Measurements from ENCODE around the gene ZFP92. TPM values are rescaled to one million over a fixed set of nuclear protein-coding genes. Genes with fewer than 3 reads are reported as not detected.

Gene ZFP92
- polyA plus RNA-seq, 1 donor from 2014 or later, result not detected

GRCh38 chrX:153420851-153421599 is 9.8 kb downstream of the ZFP92 start:
- TF ChIP-seq EP300 (conservative IDR thresholded peaks at IDR 0.05; ENCODE audit: poor library complexity, severe bottlenecking) (no peak), EZH2 (IDR thresholded peaks at IDR 0.05; ENCODE audit: borderline replicate concordance, insufficient read depth, low read length, poor library complexity, severe bottlenecking) (no peak), SMC3 (conservative IDR thresholded peaks at IDR 0.05; ENCODE audit: poor library complexity) (no peak)
- no peaks in the 10 kb centered on the region for H3K27me3 ChIP-seq (ENCODE audit: insufficient read depth, low read depth, low read length)

GRCh38 chrX:153421856-153422255 is 10.6 kb downstream of the ZFP92 start:
- Histone ChIP-seq H3K27me3 (ENCODE audit: insufficient read depth, low read depth, low read length) (no peaks in the 10 kb centered on the region), H3K9ac (ENCODE audit: low read length) (no peak overlapping the region), H3K27ac (ENCODE audit: low read length) (no peak overlapping the region), H3K36me3 (ENCODE audit: insufficient read depth, low read length) (no peaks in the 10 kb centered on the region), H3K4me2 (ENCODE audit: low read length) (no peak overlapping the region), H2AFZ (ENCODE audit: low read depth, low read length) (no peak overlapping the region), H4K20me1 (ENCODE audit: insufficient read depth) (no peaks in the 10 kb centered on the region), H3K79me2 (replicated peaks; ENCODE audit: insufficient read depth, low read length) (no peaks in the 10 kb centered on the region), H3K4me3 (ENCODE audit: low read length) (no peak overlapping the region), H3K9me3 (ENCODE audit: low read length) (no peaks in the 10 kb centered on the region), H3K9me2 (ENCODE audit: insufficient read depth, low read length) (no peaks in the 10 kb centered on the region), H3F3A (ENCODE audit: insufficient read depth, low read length, poor library complexity, severe bottlenecking) (no peaks in the 10 kb centered on the region)
- TF ChIP-seq RAD21 (conservative IDR thresholded peaks at IDR 0.05) (no peak), CTCF (IDR thresholded peaks at IDR 0.05; ENCODE audit: poor library complexity, severe bottlenecking) (no peak), EP300 (conservative IDR thresholded peaks at IDR 0.05; ENCODE audit: poor library complexity, severe bottlenecking) (no peak), SMC3 (conservative IDR thresholded peaks at IDR 0.05; ENCODE audit: poor library complexity) (no peak), POLR2AphosphoS5 (IDR thresholded peaks at IDR 0.05) (no peak), TAF1 (IDR thresholded peaks at IDR 0.05; ENCODE audit: low read depth) (no peak)

More at GRCh38 chrX:153420851-153421599, 9.8 kb downstream of the ZFP92 start:
- no peak overlapping the region for H3K9ac ChIP-seq (ENCODE audit: low read length)
- no peaks in the 10 kb centered on the region for H3K79me2 ChIP-seq (replicated peaks; ENCODE audit: insufficient read depth, low read length)
- no peaks in the 10 kb centered on the region for H3K9me2 ChIP-seq (ENCODE audit: insufficient read depth, low read length)
- no peak overlapping the region for H3K4me2 ChIP-seq (ENCODE audit: low read length)
- no peak overlapping the region for H3K27ac ChIP-seq (ENCODE audit: low read length)
- H3K9me3 ChIP-seq (ENCODE audit: low read length), result no peaks in the 10 kb centered on the region
- H4K20me1 ChIP-seq (ENCODE audit: insufficient read depth), result no peaks in the 10 kb centered on the region
- H2AFZ ChIP-seq (ENCODE audit: low read depth, low read length), result no peak overlapping the region
- H3K4me3 ChIP-seq (ENCODE audit: low read length), result no peak overlapping the region
- H3K36me3 ChIP-seq (ENCODE audit: insufficient read depth, low read length), result no peaks in the 10 kb centered on the region
- no peaks in the 10 kb centered on the region for H3F3A ChIP-seq (ENCODE audit: insufficient read depth, low read length, poor library complexity, severe bottlenecking)

GRCh38 chrX:153423652-153424051 is 12.4 kb downstream of the ZFP92 start:
- Histone ChIP-seq H3K27ac (ENCODE audit: low read length) (no peak overlapping the region), H3K4me3 (ENCODE audit: low read length) (no peak overlapping the region), H3K27me3 (ENCODE audit: insufficient read depth, low read depth, low read length) (no peaks in the 10 kb centered on the region), H4K20me1 (ENCODE audit: insufficient read depth) (no peaks in the 10 kb centered on the region), H3K36me3 (ENCODE audit: insufficient read depth, low read length) (no peaks in the 10 kb centered on the region), H3F3A (ENCODE audit: insufficient read depth, low read length, poor library complexity, severe bottlenecking) (no peaks in the 10 kb centered on the region), H3K9me2 (ENCODE audit: insufficient read depth, low read length) (no peaks in the 10 kb centered on the region), H3K9ac (ENCODE audit: low read length) (no peak overlapping the region), H3K79me2 (replicated peaks; ENCODE audit: insufficient read depth, low read length) (no peaks in the 10 kb centered on the region), H2AFZ (ENCODE audit: low read depth, low read length) (no peak overlapping the region), H3K4me2 (ENCODE audit: low read length) (no peak overlapping the region), H3K9me3 (ENCODE audit: low read length) (no peaks in the 10 kb centered on the region)
- TF ChIP-seq TAF1 (IDR thresholded peaks at IDR 0.05; ENCODE audit: low read depth), result no peak
- TF ChIP-seq SMC3 (conservative IDR thresholded peaks at IDR 0.05; ENCODE audit: poor library complexity), result no peak
- no peak for TF ChIP-seq EP300 (conservative IDR thresholded peaks at IDR 0.05; ENCODE audit: poor library complexity, severe bottlenecking)
- no peak for TF ChIP-seq CTCF (IDR thresholded peaks at IDR 0.05; ENCODE audit: poor library complexity, severe bottlenecking)
- no peak for TF ChIP-seq REST (IDR thresholded peaks at IDR 0.05; ENCODE audit: borderline replicate concordance)
- no peak for TF ChIP-seq RAD21 (conservative IDR thresholded peaks at IDR 0.05)
- no peak for TF ChIP-seq POLR2AphosphoS5 (IDR thresholded peaks at IDR 0.05)
- no peak for TF ChIP-seq MXI1 (conservative IDR thresholded peaks at IDR 0.05; ENCODE audit: poor library complexity, severe bottlenecking)
- no peak for TF ChIP-seq EZH2 (IDR thresholded peaks at IDR 0.05; ENCODE audit: borderline replicate concordance, insufficient read depth, low read length, poor library complexity, severe bottlenecking)

All from neural cell (in vitro differentiated cells).